SK-N-MC (cell line): Measurements from ENCODE around the gene SRCAP.

ENCODE experiments used
- EZH2 ChIP-seq: fragments of 200-600 bp; sonication (generic); IDR thresholded peaks from one replicate; pipeline ENCODE4 v1.6.1; 2017; ENCODE audit warnings: antibody characterized with exemption
- FOXP2 ChIP-seq: optimal IDR thresholded peaks from 2 replicates; pipeline ENCODE3; 2011; ENCODE audit warnings: mild to moderate bottlenecking, moderate library complexity; ENCODE audit not compliant: insufficient read depth; ENCODE audit errors: extremely low read length, control extremely low read depth
- POLR2AphosphoS5 ChIP-seq: IDR thresholded peaks from 2 replicates; pipeline ENCODE4 v1.6.1; 2012; ENCODE audit warnings: mild to moderate bottlenecking, low read depth, low read length, borderline replicate concordance

DNA sequence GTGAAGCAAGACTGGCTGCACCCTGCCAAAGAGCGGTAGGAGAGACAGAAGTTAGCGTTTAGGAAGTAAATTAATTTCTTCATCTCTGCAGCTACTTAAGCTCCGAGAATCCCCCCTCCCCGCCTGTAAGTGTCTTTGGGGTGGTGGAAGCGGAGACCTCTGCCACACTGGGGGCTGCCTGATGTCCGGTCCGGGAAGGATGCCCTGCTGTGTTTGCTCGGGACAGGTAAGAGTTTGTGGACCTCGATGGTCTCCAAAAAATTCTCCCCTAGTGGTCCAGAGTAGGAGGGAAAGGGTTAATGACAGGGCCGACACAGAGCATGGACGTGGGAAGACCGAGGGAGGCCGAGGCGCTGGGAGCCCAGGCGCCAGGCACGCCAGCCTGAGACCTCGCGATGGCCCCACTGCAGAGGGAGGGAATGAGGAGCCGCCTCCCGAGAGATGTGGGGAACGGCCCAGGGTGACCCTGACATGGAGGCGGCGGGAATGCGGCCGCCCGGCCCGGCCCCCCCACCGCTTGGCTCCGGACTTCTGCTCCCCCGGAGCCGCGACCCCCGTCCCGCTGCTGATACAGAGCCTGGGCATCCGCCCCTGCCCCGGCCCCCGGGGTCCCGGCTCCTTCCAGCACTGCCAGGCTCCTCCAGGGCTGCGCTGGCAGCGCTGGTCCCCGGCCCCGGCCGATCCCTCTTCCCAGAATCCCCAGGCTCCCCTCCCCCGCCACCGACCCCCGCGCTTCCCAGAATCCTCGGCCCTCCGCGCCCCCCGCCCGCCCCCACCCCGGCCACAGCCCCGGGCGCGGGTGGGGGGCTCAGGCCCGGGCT lies 87.4 kb downstream of the SRCAP start:
- TF ChIP-seq POLR2AphosphoS5 (no peak), EZH2 (no peak), FOXP2 (no peak)
